ENCODE results near the gene AKAP11.
A peak's percentile ranks its signal among the peaks of the same experiment; 100 is the strongest.

Gene AKAP11

DNA sequence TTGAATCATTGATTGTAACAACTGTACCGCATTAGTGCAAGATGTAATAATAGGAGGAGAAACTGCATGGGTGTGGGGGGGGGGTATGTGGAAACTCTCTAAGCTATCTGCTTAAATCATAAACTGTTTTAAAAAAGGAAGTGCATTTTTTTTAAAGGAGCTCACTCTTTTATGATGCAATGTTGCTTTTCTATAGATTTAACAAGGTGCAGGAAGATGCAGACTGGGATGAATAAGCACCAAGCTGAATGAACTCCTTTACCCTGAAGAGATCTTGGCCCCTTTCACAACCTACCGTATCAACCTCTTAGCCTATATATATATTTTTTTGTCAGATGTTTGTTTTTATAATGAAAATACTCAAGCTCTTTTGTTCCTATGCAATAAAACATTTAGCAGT lies 95.9 kb downstream of the AKAP11 start:
- Histone ChIP-seq H3K9me3 (ENCODE audit: insufficient read depth, low read length, severe bottlenecking) (no peaks in the 10 kb centered on the region), H3K79me2 (ENCODE audit: insufficient read depth, low read length) (no peaks in the 10 kb centered on the region), H3K4me3 (ENCODE audit: low read depth in 1 of 2, low read length in 2 of 2) (no peak overlapping the region), H3K4me1 (ENCODE audit: insufficient read depth, low read length) (peaks cover 23% of the 10 kb centered on the region), H3K9ac (ENCODE audit: low read depth, low read length) (no peak overlapping the region), H3K27ac (ENCODE audit: low read length) (no peak overlapping the region), H2AFZ (ENCODE audit: low read depth, low read length) (no peak overlapping the region), H3K4me2 (ENCODE audit: insufficient read depth, low read length) (no peak overlapping the region), H3K36me3 (ENCODE audit: insufficient read depth, low read length) (no peaks in the 10 kb centered on the region), H4K20me1 (ENCODE audit: insufficient read depth, low read length) (no peaks in the 10 kb centered on the region), H3K27me3 (ENCODE audit: insufficient read depth, low read length, poor library complexity) (no peaks in the 10 kb centered on the region)
- ATAC-seq (ENCODE audit: insufficient read depth, low read depth): peak; percentile 44
- DNase-seq: no peak
- TF ChIP-seq EZH2 (IDR thresholded peaks at IDR 0.05; ENCODE audit: borderline replicate concordance, low read depth, low read length, severe bottlenecking): no peak
- TF ChIP-seq, protein P1, sequence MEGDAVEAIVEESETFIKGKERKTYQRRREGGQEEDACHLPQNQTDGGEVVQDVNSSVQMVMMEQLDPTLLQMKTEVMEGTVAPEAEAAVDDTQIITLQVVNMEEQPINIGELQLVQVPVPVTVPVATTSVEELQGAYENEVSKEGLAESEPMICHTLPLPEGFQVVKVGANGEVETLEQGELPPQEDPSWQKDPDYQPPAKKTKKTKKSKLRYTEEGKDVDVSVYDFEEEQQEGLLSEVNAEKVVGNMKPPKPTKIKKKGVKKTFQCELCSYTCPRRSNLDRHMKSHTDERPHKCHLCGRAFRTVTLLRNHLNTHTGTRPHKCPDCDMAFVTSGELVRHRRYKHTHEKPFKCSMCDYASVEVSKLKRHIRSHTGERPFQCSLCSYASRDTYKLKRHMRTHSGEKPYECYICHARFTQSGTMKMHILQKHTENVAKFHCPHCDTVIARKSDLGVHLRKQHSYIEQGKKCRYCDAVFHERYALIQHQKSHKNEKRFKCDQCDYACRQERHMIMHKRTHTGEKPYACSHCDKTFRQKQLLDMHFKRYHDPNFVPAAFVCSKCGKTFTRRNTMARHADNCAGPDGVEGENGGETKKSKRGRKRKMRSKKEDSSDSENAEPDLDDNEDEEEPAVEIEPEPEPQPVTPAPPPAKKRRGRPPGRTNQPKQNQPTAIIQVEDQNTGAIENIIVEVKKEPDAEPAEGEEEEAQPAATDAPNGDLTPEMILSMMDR (IDR thresholded peaks at IDR 0.05; ENCODE audit: borderline replicate concordance, extremely low read depth, low read length, poor library complexity, severe bottlenecking): no peak

GRCh38 chr13:42369071-42369797 lies 97.3 kb downstream of the AKAP11 start:
- TF ChIP-seq, protein P1 (IDR thresholded peaks at IDR 0.05; ENCODE audit: borderline replicate concordance, extremely low read depth, low read length, poor library complexity, severe bottlenecking): no peak
- no peak for TF ChIP-seq EZH2 (IDR thresholded peaks at IDR 0.05; ENCODE audit: borderline replicate concordance, low read depth, low read length, severe bottlenecking)
- no peaks in the 10 kb centered on the region for H3K27me3 ChIP-seq (ENCODE audit: insufficient read depth, low read length, poor library complexity)
- no peak overlapping the region for H3K9ac ChIP-seq (ENCODE audit: low read depth, low read length)
- H3K4me2 ChIP-seq (ENCODE audit: insufficient read depth, low read length): no peak overlapping the region
- H3K9me3 ChIP-seq (ENCODE audit: insufficient read depth, low read length, severe bottlenecking): no peaks in the 10 kb centered on the region
- DNase-seq (no peak), ATAC-seq (ENCODE audit: insufficient read depth, low read depth) (peak; percentile 32; the same call in 1 of the 3 replicates)
- no peaks in the 10 kb centered on the region for H4K20me1 ChIP-seq (ENCODE audit: insufficient read depth, low read length)
- H3K36me3 ChIP-seq (ENCODE audit: insufficient read depth, low read length): no peaks in the 10 kb centered on the region
- peaks cover 22% of the 10 kb centered on the region for H3K4me1 ChIP-seq (ENCODE audit: insufficient read depth, low read length)
- H3K79me2 ChIP-seq (ENCODE audit: insufficient read depth, low read length): no peaks in the 10 kb centered on the region
- no peak overlapping the region for H2AFZ ChIP-seq (ENCODE audit: low read depth, low read length)
- H3K27ac ChIP-seq (ENCODE audit: low read length): no peak overlapping the region
- H3K4me3 ChIP-seq (ENCODE audit: low read depth in 1 of 2, low read length in 2 of 2): no peak overlapping the region

DNA sequence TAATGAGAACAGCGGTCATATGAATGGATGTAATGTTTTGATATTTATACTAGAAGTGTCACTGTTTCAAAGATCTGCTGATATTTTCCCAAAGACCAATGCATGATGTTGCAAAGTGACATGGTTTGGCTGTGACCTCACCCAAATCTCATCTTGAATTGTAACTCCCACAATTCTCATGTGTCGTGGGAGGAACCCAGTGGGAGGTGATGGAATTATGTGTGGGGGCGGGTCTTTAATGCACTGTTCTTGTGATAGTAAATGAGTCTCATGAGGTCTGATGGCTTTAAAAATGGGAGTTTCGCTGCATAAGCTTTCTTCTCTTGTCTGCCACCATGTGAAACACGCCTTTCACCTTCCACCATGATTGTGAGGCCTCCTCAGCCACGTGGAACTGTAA lies 98.3 kb downstream of the AKAP11 start:
- DNase-seq: no peak

More for the DNA sequence above, 98.3 kb downstream of the AKAP11 start:
- no peak overlapping the region for H3K4me2 ChIP-seq (ENCODE audit: insufficient read depth, low read length)
- H3K4me1 ChIP-seq (ENCODE audit: insufficient read depth, low read length): peaks cover 16% of the 10 kb centered on the region
- no peaks in the 10 kb centered on the region for H3K36me3 ChIP-seq (ENCODE audit: insufficient read depth, low read length)
- no peak for TF ChIP-seq EZH2 (IDR thresholded peaks at IDR 0.05; ENCODE audit: borderline replicate concordance, low read depth, low read length, severe bottlenecking)
- TF ChIP-seq, protein P1 (IDR thresholded peaks at IDR 0.05; ENCODE audit: borderline replicate concordance, extremely low read depth, low read length, poor library complexity, severe bottlenecking): no peak
- H4K20me1 ChIP-seq (ENCODE audit: insufficient read depth, low read length): no peaks in the 10 kb centered on the region
- H3K27me3 ChIP-seq (ENCODE audit: insufficient read depth, low read length, poor library complexity): no peaks in the 10 kb centered on the region
- no peak overlapping the region for H2AFZ ChIP-seq (ENCODE audit: low read depth, low read length)
- H3K79me2 ChIP-seq (ENCODE audit: insufficient read depth, low read length): no peaks in the 10 kb centered on the region
- no peak for ATAC-seq (ENCODE audit: insufficient read depth, low read depth)
- no peak overlapping the region for H3K27ac ChIP-seq (ENCODE audit: low read length)
- H3K4me3 ChIP-seq (ENCODE audit: low read depth in 1 of 2, low read length in 2 of 2): no peak overlapping the region
- no peaks in the 10 kb centered on the region for H3K9me3 ChIP-seq (ENCODE audit: insufficient read depth, low read length, severe bottlenecking)
- H3K9ac ChIP-seq (ENCODE audit: low read depth, low read length): no peak overlapping the region

Data from DND-41 (cell line).